ENCODE measurements around the gene EPN3. TPM values are rescaled to one million over a fixed set of nuclear protein-coding genes. Genes with fewer than 3 reads are reported as not detected.
A peak's percentile ranks its signal among the peaks of the same experiment; 100 is the strongest.

Gene EPN3
- total RNA-seq, 1 experiment from 2014 or later, result 22.8 TPM

- peak overlapping the region; percentile 80 for H3K4me2 ChIP-seq
- H3K9me2 ChIP-seq (ENCODE audit: insufficient read depth), result no peaks in the 10 kb centered on the region
- peaks cover 4% of the 10 kb centered on the region; the same call in 1 of the 2 replicates for H3K36me3 ChIP-seq (ENCODE audit: low read depth)
- no peaks in the 10 kb centered on the region for H3K9me3 ChIP-seq (ENCODE audit: insufficient read depth, low read depth)
- no TSS peak for BruUV-seq (replicated peaks)
- ChIA-PET CTCF (interaction anchor here (0.6 to 1.0 kb wide), 3 partner anchors 36 to 229 kb away, joined by 4 to 11 read pairs (median 9); no protein-coding TSS in a partner anchor), POLR2A (ENCODE audit: unreplicated experiment) (interaction anchor here (0.5 to 0.6 kb wide), 3 partner anchors 10 to 183 kb away, joined by 3 to 7 read pairs (median 5); no protein-coding TSS in a partner anchor)
- peaks cover 21% of the 10 kb centered on the region for H3F3A ChIP-seq (ENCODE audit: insufficient read depth, low read depth)
- intact Hi-C loops (cut with micrococcal nuclease; ENCODE audit: unreplicated experiment), result loop anchor here (2.0 kb wide), 1 partner anchor 22 kb away; no protein-coding TSS in a partner anchor
- peak overlapping the region; percentile 89 for H3K4me3 ChIP-seq
- H3K27me3 ChIP-seq (ENCODE audit: insufficient read depth, low read depth), result no peaks in the 10 kb centered on the region
- H4K20me1 ChIP-seq (ENCODE audit: insufficient read depth), result no peaks in the 10 kb centered on the region; the same call in 1 of the 2 replicates
- peak overlapping the region; percentile 76; the same call in 1 of the 2 replicates for H2AFZ ChIP-seq
- no peak for TF ChIP-seq EZH2 (IDR thresholded peaks at IDR 0.05; ENCODE audit: low read depth)
- TF ChIP-seq, protein P1, sequence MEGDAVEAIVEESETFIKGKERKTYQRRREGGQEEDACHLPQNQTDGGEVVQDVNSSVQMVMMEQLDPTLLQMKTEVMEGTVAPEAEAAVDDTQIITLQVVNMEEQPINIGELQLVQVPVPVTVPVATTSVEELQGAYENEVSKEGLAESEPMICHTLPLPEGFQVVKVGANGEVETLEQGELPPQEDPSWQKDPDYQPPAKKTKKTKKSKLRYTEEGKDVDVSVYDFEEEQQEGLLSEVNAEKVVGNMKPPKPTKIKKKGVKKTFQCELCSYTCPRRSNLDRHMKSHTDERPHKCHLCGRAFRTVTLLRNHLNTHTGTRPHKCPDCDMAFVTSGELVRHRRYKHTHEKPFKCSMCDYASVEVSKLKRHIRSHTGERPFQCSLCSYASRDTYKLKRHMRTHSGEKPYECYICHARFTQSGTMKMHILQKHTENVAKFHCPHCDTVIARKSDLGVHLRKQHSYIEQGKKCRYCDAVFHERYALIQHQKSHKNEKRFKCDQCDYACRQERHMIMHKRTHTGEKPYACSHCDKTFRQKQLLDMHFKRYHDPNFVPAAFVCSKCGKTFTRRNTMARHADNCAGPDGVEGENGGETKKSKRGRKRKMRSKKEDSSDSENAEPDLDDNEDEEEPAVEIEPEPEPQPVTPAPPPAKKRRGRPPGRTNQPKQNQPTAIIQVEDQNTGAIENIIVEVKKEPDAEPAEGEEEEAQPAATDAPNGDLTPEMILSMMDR (conservative IDR thresholded peaks at IDR 0.05), result no peak
- peaks cover 42% of the 10 kb centered on the region for H3K4me1 ChIP-seq (replicated peaks; ENCODE audit: insufficient read depth)
- no peak overlapping the region for H3K27ac ChIP-seq
- DNase-seq, result no peak
- H3K79me2 ChIP-seq (ENCODE audit: low read depth), result peaks cover 35% of the 10 kb centered on the region
Measured at GRCh38 chr17:50533185-50533584, 650 bp downstream of the EPN3 start.

DNA sequence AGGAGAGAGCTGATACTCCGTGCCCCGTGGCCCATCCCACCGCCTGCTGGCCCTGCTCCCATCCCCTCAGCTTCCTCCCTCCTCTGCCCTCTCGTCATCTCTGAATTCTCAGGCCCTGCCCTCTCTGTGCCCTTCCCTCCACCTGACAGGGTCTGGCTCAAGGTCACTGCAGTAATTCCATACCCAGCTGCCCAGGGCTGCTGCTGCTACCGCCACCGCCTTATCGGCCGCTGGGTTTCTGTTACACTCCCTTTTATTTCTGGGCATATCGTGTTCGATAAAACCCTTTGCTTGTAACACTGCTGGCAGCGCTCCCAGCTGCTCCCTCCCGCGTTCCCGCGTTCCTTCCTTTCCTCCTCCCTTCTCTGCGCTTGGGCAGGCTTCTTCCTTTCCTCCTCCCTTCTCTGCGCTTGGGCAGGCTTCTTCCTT, 1.2 kb downstream of the EPN3 start:
- peak; percentile 51 to 52 for DNase-seq
- no TSS peak for BruUV-seq (replicated peaks)
- Histone ChIP-seq H3K27ac (peak overlapping the region; percentile 51), H3F3A (ENCODE audit: insufficient read depth, low read depth) (peaks cover 21% of the 10 kb centered on the region), H3K36me3 (ENCODE audit: low read depth) (peaks cover 4% of the 10 kb centered on the region; the same call in 1 of the 2 replicates), H3K9me3 (ENCODE audit: insufficient read depth, low read depth) (no peaks in the 10 kb centered on the region), H3K79me2 (ENCODE audit: low read depth) (peaks cover 35% of the 10 kb centered on the region), H4K20me1 (ENCODE audit: insufficient read depth) (no peaks in the 10 kb centered on the region; the same call in 1 of the 2 replicates), H3K4me1 (replicated peaks; ENCODE audit: insufficient read depth) (peaks cover 42% of the 10 kb centered on the region), H3K4me3 (peak overlapping the region; percentile 89), H3K4me2 (peak overlapping the region; percentile 80), H3K9me2 (ENCODE audit: insufficient read depth) (no peaks in the 10 kb centered on the region), H2AFZ (0 out of 2 replicates have a peak overlapping the region, but pooled peaks have one; percentile 0), H3K27me3 (ENCODE audit: insufficient read depth, low read depth) (no peaks in the 10 kb centered on the region)
- CTCF ChIA-PET, result interaction anchor here (0.6 to 1.0 kb wide), 2 partner anchors 36 to 166 kb away, joined by 4 to 9 read pairs; no protein-coding TSS in a partner anchor
- TF ChIP-seq, protein P1 (conservative IDR thresholded peaks at IDR 0.05), result no peak
- TF ChIP-seq EZH2 (IDR thresholded peaks at IDR 0.05; ENCODE audit: low read depth), result no peak
- intact Hi-C loops (cut with micrococcal nuclease; ENCODE audit: unreplicated experiment), result loop anchor here (1.0 to 2.0 kb wide), 3 partner anchors 23 to 51 kb away; no protein-coding TSS in a partner anchor
- POLR2A ChIA-PET (ENCODE audit: unreplicated experiment), result interaction anchor here (0.5 to 0.6 kb wide), 2 partner anchors 10 to 17 kb away, joined by 3 to 5 read pairs; no protein-coding TSS in a partner anchor

GRCh38 chr17:50534222-50534978, 1.9 kb downstream of the EPN3 start:
- Histone ChIP-seq H3K36me3 (ENCODE audit: low read depth) (peaks cover 4% of the 10 kb centered on the region; the same call in 1 of the 2 replicates), H3K4me2 (peak overlapping the region; percentile 80), H3K79me2 (ENCODE audit: low read depth) (peaks cover 35% of the 10 kb centered on the region), H3K27ac (peak overlapping the region; percentile 51), H3K27me3 (ENCODE audit: insufficient read depth, low read depth) (no peaks in the 10 kb centered on the region), H3K4me3 (peak overlapping the region; percentile 89), H3F3A (ENCODE audit: insufficient read depth, low read depth) (peaks cover 28% of the 10 kb centered on the region), H2AFZ (0 out of 2 replicates have a peak overlapping the region, but pooled peaks have one; percentile 0), H4K20me1 (ENCODE audit: insufficient read depth) (no peaks in the 10 kb centered on the region; the same call in none of the 2 replicates), H3K9me3 (ENCODE audit: insufficient read depth, low read depth) (no peaks in the 10 kb centered on the region), H3K4me1 (replicated peaks; ENCODE audit: insufficient read depth) (peaks cover 42% of the 10 kb centered on the region), H3K9me2 (ENCODE audit: insufficient read depth) (no peaks in the 10 kb centered on the region)
- peak; percentile 79 to 82 for DNase-seq
- POLR2A ChIA-PET (ENCODE audit: unreplicated experiment), result no interaction called here
- intact Hi-C loops (cut with micrococcal nuclease; ENCODE audit: unreplicated experiment), result loop anchor here (1.0 to 2.0 kb wide), 2 partner anchors 30 to 52 kb away; no protein-coding TSS in a partner anchor
- CTCF ChIA-PET, result no interaction called here
- TF ChIP-seq, protein P1 (conservative IDR thresholded peaks at IDR 0.05), result peak; percentile 72; the same call in 1 of the 2 replicates
- no peak for TF ChIP-seq EZH2 (IDR thresholded peaks at IDR 0.05; ENCODE audit: low read depth)
- BruUV-seq (replicated peaks), result no TSS peak
